NT2/D1 (cell line): ENCODE data around the gene LCORL.
"Not testable (repeated sequence)": the region's sequence is repeated elsewhere in the genome, so short reads cannot be mapped to it uniquely, and the experiment has no call there.

ENCODE experiments used
- DNase-seq: peaks from one replicate; pipeline ENCODE4 v3.0.0-alpha.2; 2011; ENCODE audit warnings: low read depth, low spot score
- H3K27me3 ChIP-seq: 2 replicates; pipeline ENCODE4 v1.6.0; 2011; ENCODE audit warnings: mild to moderate bottlenecking; ENCODE audit not compliant: insufficient read length, insufficient read depth
- H3K36me3 ChIP-seq: 2 replicates; pipeline ENCODE4 v1.6.1; 2011; ENCODE audit warnings: mild to moderate bottlenecking, low read length, mixed read lengths; ENCODE audit not compliant: insufficient read depth, insufficient read length
- H3K4me1 ChIP-seq: 2 replicates; pipeline ENCODE4 v1.5.1; 2011; ENCODE audit not compliant: insufficient read depth, insufficient read length
- H3K4me3 ChIP-seq: 2 replicates; pipeline ENCODE4 v1.5.1; 2011; ENCODE audit warnings: low read depth; ENCODE audit not compliant: insufficient read length
- H3K9ac ChIP-seq: 2 replicates; pipeline ENCODE4 v1.6.0; 2011; ENCODE audit warnings: low read depth; ENCODE audit not compliant: insufficient read length
- H3K9me3 ChIP-seq: 2 replicates; pipeline ENCODE4 v1.5.1; 2011; ENCODE audit warnings: mild to moderate bottlenecking, low read length; ENCODE audit not compliant: insufficient read depth
- SUZ12 ChIP-seq: IDR thresholded peaks from 2 replicates; pipeline ENCODE4 v1.6.1; 2011; ENCODE audit not compliant: insufficient read length, insufficient read depth; ENCODE audit errors: extremely low read depth
- YY1 ChIP-seq: IDR thresholded peaks from 2 replicates; pipeline ENCODE4 v1.6.1; 2011; ENCODE audit not compliant: insufficient read length, insufficient read depth
- ZNF274 ChIP-seq: IDR thresholded peaks from 2 replicates; pipeline ENCODE4 v1.6.1; 2011; ENCODE audit warnings: mild to moderate bottlenecking, low read depth, low read length

The LCORL gene

GRCh38 chr4:18014269-18014668, 7.3 kb downstream of the LCORL start:
- no peaks in the 10 kb centered on the region for H3K4me1 ChIP-seq
- H3K4me3 ChIP-seq, result no peak overlapping the region
- H3K36me3 ChIP-seq, result no peaks in the 10 kb centered on the region
- H3K27me3 ChIP-seq, result no peaks in the 10 kb centered on the region
- H3K9me3 ChIP-seq, result no peaks in the 10 kb centered on the region
- no peak overlapping the region for H3K9ac ChIP-seq
- TF ChIP-seq ZNF274 (no peak), YY1 (no peak), SUZ12 (no peak)
- no peak for DNase-seq

DNA sequence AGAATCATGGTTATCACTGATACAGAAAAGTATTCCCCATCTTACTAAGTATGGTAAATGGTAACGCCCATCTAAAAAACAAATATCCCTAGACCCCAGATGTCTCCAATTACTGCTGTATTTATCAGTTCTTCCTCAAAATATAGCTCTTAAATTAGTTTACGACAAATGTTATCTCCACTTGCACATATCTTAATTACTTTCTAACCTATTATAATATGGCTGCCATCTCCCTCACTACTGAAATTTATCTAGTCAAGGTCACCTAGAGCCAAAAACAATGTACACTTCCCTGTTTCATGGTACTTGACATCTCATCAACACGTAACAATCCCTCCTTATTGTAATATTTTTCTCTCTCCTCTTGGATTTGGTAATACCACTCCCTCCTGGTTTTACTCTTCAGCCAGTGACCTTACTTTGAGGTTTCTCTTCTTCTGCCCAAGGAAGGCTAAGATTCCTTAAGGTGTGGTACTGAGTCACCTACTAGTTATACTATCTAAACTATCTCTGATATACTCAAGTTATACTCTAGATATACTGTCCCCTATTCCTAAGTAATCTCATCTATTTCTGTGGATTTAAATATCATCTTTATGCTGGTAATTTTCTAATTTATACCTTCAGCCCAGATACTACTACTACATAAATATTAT, 8.6 kb downstream of the LCORL start:
- Histone ChIP-seq H3K36me3 (no peaks in the 10 kb centered on the region), H3K4me3 (no peak overlapping the region), H3K27me3 (no peaks in the 10 kb centered on the region), H3K4me1 (no peaks in the 10 kb centered on the region), H3K9ac (no peak overlapping the region), H3K9me3 (no peaks in the 10 kb centered on the region)
- TF ChIP-seq ZNF274, result no peak
- no peak for TF ChIP-seq SUZ12
- no peak for TF ChIP-seq YY1
- no peak for DNase-seq

GRCh38 chr4:18012134-18012806, 9.3 kb downstream of the LCORL start:
- H3K36me3 ChIP-seq, result no peaks in the 10 kb centered on the region
- H3K9ac ChIP-seq, result no peak overlapping the region
- H3K4me1 ChIP-seq, result no peaks in the 10 kb centered on the region
- H3K4me3 ChIP-seq, result no peak overlapping the region
- TF ChIP-seq ZNF274 (no peak), YY1 (no peak), SUZ12 (no peak)
- no peak for DNase-seq
- peaks cover 4% of the 10 kb centered on the region; the same call in 1 of the 2 replicates for H3K9me3 ChIP-seq
- H3K27me3 ChIP-seq, result no peaks in the 10 kb centered on the region

GRCh38 chr4:18007625-18008024, 13.9 kb downstream of the LCORL start:
- H3K36me3 ChIP-seq, result no peaks in the 10 kb centered on the region
- no peak overlapping the region for H3K9ac ChIP-seq
- TF ChIP-seq SUZ12, result no peak
- no peak for TF ChIP-seq YY1
- no peak for TF ChIP-seq ZNF274
- no peaks in the 10 kb centered on the region for H3K27me3 ChIP-seq
- no peak for DNase-seq
- H3K4me1 ChIP-seq, result no peaks in the 10 kb centered on the region
- H3K9me3 ChIP-seq, result peaks cover 37% of the 10 kb centered on the region
- no peak overlapping the region for H3K4me3 ChIP-seq

DNA sequence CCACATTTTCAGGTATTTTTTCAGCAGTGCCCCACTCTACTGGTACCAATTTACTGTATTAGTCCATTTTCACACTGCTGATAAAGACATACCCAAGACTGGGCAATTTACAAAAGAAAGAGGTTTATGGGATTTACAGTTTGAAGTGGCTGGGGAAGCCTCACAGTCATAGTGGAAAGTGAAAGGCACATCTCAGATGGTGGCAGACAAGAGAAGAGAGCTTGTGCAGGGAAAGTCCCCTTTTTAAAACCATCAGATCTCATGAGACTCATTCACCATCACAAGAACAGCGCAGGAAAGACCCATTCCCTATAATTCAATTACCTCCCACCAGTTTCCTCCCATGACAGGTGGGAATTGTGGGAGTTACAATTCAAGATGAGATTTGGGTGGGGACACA, 15.1 kb downstream of the LCORL start:
- not testable (repeated sequence) for H3K4me3 ChIP-seq, H3K9ac ChIP-seq, DNase-seq, H3K27me3 ChIP-seq, H3K4me1 ChIP-seq, H3K36me3 ChIP-seq
- H3K9me3 ChIP-seq, result peaks cover 37% of the 10 kb centered on the region

DNA sequence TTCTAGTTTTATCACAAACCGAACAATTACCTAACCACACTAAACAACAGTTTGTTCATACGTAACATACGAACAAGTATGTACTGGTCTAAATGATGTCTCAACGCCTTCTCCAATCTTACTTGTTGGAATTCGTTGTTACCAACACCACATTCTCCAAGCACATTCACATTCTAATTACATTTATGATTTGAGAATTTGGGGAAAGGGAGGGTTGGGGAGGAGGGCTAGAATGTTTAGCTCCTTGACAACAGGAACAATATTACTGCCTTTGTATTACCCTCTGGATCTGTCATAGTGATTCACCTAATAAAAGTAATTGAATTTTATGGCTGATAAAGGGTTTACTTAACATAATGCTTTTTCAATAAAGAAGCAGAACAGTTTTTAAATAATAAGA, 24.4 kb downstream of the LCORL start:
- no peaks in the 10 kb centered on the region for H3K4me1 ChIP-seq
- H3K27me3 ChIP-seq, result no peaks in the 10 kb centered on the region
- no peak overlapping the region for H3K4me3 ChIP-seq
- no peak overlapping the region for H3K9ac ChIP-seq
- no peaks in the 10 kb centered on the region for H3K9me3 ChIP-seq
- TF ChIP-seq ZNF274 (no peak), YY1 (no peak), SUZ12 (no peak)
- no peak for DNase-seq
- no peaks in the 10 kb centered on the region for H3K36me3 ChIP-seq

- Histone ChIP-seq H3K36me3 (no peaks in the 10 kb centered on the region), H3K9me3 (no peaks in the 10 kb centered on the region), H3K4me1 (no peaks in the 10 kb centered on the region), H3K9ac (no peak overlapping the region), H3K4me3 (no peak overlapping the region), H3K27me3 (no peaks in the 10 kb centered on the region)
- TF ChIP-seq ZNF274 (no peak), SUZ12 (no peak), YY1 (no peak)
- DNase-seq, result no peak
Observed at GRCh38 chr4:17995165-17995564, 26.4 kb downstream of the LCORL start.
